Fibroblast of mammary gland (primary cell): ENCODE results near the gene SSTR5.

ENCODE experiments used
- DNase-seq: peaks from one replicate; pipeline ENCODE4 v3.0.0-alpha.2; 2010; ENCODE audit warnings: low read depth
- H3K4me3 ChIP-seq: 2 replicates; pipeline ENCODE4 v1.5.1; 2011; ENCODE audit warnings: low read depth, mild to moderate bottlenecking, low read length, moderate library complexity; ENCODE audit not compliant: control insufficient read depth
- CTCF ChIP-seq: conservative IDR thresholded peaks from 2 replicates; pipeline ENCODE4 v1.5.1; 2011; ENCODE audit warnings: low read depth, low read length, inconsistent platforms; ENCODE audit not compliant: control insufficient read depth, insufficient read depth

SSTR5 gene

DNA sequence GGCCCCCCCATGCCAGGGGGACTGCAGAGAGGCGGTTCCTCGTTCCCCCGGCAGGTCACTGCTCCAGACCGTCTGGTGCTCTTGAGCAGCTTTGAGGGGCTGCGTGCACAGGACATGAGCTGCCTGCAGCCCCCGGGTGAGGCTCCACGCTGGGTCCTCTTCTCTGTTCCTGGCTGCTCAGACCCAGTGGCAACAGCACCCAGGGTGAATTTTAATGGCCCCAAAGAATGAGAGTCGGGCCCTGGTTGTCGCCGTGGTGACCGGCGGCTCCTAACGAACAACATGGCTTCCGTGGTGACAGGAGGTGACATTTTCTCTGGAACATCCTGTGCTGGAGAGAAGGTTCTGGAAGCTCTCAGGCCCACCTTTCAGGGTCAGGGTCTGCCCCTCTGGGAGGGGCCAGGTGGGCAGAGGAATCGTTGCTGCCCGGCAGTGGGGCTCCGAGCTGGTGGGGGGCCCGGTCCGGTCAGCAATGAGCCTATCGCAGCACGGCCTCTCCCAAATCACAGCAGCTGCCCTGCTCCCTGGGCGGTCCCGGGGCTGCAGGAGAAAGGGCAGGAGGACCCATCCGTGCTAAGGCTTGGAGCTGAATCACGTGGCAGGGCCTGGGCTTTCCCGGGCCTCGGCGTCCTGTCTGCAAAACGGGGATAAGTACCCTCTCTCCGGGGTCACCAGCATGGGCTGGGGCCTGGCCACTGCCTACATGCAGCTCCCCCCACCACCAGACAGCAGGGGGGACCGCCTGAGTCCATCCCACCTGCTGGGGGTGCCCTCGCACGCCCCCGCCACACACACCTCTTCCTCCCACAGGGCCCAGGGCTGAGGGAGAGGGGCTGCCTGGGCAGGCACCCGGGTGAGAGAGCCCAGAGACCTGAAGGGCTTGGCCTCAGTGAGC lies 26.9 kb downstream of the SSTR5 start:
- no peak for DNase-seq
- no peak overlapping the region for H3K4me3 ChIP-seq
- TF ChIP-seq CTCF = no peak

DNA sequence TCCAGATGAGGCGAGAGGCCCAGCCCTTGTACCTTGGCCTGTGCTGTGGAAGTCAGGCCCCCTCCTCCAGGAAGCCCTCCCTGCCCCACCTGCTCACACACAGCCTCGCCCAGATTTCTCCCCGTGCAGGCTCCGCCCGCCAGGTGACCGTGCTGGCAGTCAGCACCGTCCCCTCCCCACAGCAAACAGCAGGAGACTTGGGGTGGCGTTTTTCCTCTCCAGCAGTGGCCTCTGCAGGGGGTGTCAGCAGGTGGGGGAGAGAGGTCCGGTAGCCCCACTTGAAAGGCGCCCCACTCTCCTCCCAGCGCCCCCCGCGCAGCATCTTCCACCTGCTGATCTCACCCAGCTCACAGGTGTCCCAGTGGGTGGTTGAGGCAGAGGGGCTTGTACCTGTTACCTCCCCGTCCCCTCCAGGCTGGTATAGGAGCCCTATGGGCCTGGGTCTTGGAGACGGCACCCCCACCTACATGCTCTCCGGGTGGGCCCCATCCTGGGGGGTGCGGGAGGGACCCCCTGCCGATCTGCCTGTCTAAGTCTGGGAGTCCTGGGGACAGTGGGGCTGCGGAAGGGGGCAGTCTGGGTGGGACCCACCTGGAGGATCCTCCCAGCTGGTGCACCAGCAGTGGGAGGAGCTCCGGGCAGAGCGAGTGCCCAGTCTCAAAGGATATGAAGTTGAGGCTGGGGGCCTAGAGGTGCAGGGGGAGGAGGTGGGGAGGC lies 27.7 kb downstream of the SSTR5 start:
- TF ChIP-seq CTCF = no peak
- DNase-seq = no peak
- no peak overlapping the region for H3K4me3 ChIP-seq

DNA sequence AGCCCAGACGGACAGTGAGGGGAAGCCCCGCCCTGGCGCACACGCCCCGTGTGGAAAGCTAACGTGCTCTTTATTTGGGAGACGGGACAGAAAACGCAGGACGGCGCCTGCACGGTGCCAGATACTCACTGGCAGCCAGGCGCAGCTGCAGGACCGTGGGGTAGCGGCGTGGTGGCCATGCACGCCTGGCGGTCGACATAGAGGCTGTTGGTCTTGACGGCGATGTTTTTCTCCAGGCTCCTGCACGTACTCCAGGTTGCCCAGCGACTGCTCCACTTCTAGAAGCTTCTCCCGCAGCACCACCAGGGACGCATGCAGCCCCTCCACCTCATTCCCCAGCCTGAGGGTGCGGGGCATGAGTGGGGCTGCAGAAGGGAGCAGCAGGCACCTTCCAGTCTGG lies 28.6 kb downstream of the SSTR5 start:
- no peak overlapping the region for H3K4me3 ChIP-seq
- no peak for TF ChIP-seq CTCF
- DNase-seq = no peak

DNA sequence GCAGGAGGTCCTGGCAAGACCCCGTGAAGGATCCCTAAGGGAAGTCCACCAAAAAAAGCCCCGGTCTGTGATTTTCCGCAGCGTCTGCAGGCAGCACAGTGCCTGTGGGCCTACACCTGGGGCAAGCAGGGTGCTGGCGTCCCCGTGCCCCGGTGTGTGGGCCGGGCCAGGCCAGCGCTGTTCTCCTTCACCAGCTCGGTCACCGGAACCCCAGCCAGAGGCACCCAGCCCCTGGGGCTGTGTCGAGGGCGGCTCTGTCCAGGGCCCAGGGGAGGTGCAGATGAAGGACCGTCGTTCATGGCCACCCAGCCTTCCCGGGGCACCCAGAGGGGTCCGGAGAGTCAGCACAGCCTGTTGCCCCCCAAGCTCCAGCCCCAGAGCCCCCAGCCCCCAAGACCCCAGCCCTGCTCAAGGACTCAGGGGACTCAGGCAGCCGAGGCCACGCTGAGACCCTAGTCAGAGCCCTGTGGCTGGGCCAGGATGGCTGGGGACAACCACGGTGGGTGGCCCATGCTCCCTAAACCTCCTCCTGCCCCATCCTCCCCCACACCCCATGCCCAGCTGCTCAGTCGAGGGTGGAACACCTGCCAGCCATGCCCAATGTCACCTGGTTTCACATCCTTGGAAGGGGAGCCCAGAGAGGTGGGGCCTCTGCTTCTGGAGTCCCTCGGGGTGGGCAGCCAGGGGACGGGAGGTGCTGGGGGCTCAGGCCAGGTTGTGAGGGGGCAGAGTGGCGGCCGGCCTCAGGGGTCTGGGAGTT lies 29.2 kb downstream of the SSTR5 start:
- no peak for TF ChIP-seq CTCF
- H3K4me3 ChIP-seq = no peak overlapping the region
- DNase-seq = no peak

GRCh38 chr16:1102333-1102700 lies 29.8 kb downstream of the SSTR5 start:
- DNase-seq = no peak
- H3K4me3 ChIP-seq = no peak overlapping the region
- TF ChIP-seq CTCF = no peak

- peak; percentile 2 for DNase-seq
- no peak overlapping the region for H3K4me3 ChIP-seq
- no peak for TF ChIP-seq CTCF
Observed at GRCh38 chr16:1102921-1103635, 30.5 kb downstream of the SSTR5 start.
